ENCODE measurements around the gene RMC1.

DNA sequence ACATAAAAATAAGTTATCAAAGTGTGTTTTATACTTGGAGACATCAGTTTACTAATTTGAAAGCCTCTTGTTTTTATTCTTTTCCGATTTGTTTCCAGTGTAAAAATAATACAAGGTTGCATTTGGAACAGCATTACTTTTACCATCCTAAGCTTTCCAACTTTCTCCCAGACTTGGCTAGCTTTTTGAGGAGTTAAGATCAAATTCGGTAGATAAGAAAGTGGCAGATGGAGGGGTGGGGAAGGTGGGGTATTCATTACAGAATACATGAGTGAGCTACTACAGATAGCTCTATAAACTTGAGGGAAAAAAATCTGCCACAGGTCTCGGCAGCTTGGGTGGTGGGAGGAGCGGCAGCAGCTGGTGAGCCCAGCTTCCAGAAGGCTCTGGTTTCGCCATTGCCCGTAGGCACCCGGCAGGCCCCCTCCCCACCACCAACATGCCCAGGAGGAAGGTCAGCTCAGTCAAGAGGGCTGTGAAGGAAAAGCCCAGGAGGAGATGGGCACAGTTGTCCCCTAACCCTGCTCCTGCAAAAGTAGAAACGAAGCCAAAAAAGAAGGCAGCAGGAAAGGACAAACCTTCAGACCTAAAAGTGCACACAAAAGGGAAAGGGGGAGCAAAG lies 18.6 kb upstream of the RMC1 start:
- TF ChIP-seq, protein P1, sequence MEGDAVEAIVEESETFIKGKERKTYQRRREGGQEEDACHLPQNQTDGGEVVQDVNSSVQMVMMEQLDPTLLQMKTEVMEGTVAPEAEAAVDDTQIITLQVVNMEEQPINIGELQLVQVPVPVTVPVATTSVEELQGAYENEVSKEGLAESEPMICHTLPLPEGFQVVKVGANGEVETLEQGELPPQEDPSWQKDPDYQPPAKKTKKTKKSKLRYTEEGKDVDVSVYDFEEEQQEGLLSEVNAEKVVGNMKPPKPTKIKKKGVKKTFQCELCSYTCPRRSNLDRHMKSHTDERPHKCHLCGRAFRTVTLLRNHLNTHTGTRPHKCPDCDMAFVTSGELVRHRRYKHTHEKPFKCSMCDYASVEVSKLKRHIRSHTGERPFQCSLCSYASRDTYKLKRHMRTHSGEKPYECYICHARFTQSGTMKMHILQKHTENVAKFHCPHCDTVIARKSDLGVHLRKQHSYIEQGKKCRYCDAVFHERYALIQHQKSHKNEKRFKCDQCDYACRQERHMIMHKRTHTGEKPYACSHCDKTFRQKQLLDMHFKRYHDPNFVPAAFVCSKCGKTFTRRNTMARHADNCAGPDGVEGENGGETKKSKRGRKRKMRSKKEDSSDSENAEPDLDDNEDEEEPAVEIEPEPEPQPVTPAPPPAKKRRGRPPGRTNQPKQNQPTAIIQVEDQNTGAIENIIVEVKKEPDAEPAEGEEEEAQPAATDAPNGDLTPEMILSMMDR (IDR thresholded peaks at IDR 0.05), result no peak
- TF ChIP-seq EZH2 (IDR thresholded peaks at IDR 0.05), result no peak
- no peak for TF ChIP-seq EZH2phosphoT487 (IDR thresholded peaks at IDR 0.05)
